ENCODE measurements around the gene PPARG. TPM values are rescaled to one million over a fixed set of nuclear protein-coding genes. Genes with fewer than 3 reads are reported as not detected.

Gene PPARG
- polyA plus RNA-seq, 4 donors, result 26.8 to 51.6 (median 32.3) TPM

GRCh38 chr3:12308517-12308916 is 19.6 kb downstream of the PPARG start:
- DNase-seq (ENCODE audit: low read depth in 4 of 4, low spot score in 3 of 4), result no peak

GRCh38 chr3:12309716-12310115 is 20.8 kb downstream of the PPARG start:
- no peak for DNase-seq (ENCODE audit: low read depth in 4 of 4, low spot score in 3 of 4)

- no peak for DNase-seq (ENCODE audit: low read depth in 4 of 4, low spot score in 3 of 4)
These were observed 23.1 kb downstream of the PPARG start for GRCh38 chr3:12312010-12312409.

- DNase-seq (ENCODE audit: low read depth in 4 of 4, low spot score in 3 of 4), result no peak
These were observed 24.6 kb downstream of the PPARG start for GRCh38 chr3:12313519-12313918.

- no peak for DNase-seq (ENCODE audit: low read depth in 4 of 4, low spot score in 3 of 4)
These were observed 27.4 kb downstream of the PPARG start for GRCh38 chr3:12316253-12316652.

- no peak for DNase-seq (ENCODE audit: low read depth in 4 of 4, low spot score in 3 of 4)
These were observed 28.0 kb downstream of the PPARG start for GRCh38 chr3:12316729-12317351.

GRCh38 chr3:12317914-12318313 is 29.0 kb downstream of the PPARG start:
- DNase-seq (ENCODE audit: low read depth in 4 of 4, low spot score in 3 of 4), result no peak

GRCh38 chr3:12318758-12319621 is 30.1 kb downstream of the PPARG start:
- no peak for DNase-seq (ENCODE audit: low read depth in 4 of 4, low spot score in 3 of 4)

- DNase-seq (ENCODE audit: low read depth in 4 of 4, low spot score in 3 of 4), result no peak
These were observed 32.1 kb downstream of the PPARG start for GRCh38 chr3:12321015-12321414.

- no peak for DNase-seq (ENCODE audit: low read depth in 4 of 4, low spot score in 3 of 4)
These were observed 34.4 kb downstream of the PPARG start for GRCh38 chr3:12323237-12323636.

- DNase-seq (ENCODE audit: low read depth in 4 of 4, low spot score in 3 of 4), result no peak
These were observed 37.0 kb downstream of the PPARG start for GRCh38 chr3:12325586-12326515.

GRCh38 chr3:12327021-12327420 is 38.2 kb downstream of the PPARG start:
- no peak for DNase-seq (ENCODE audit: low read depth in 4 of 4, low spot score in 3 of 4)

GRCh38 chr3:12328132-12328836 is 39.4 kb downstream of the PPARG start:
- DNase-seq (ENCODE audit: low read depth in 4 of 4, low spot score in 3 of 4), result no peak

- no peak for DNase-seq (ENCODE audit: low read depth in 4 of 4, low spot score in 3 of 4)
These were observed 40.1 kb downstream of the PPARG start for GRCh38 chr3:12328837-12329462.

- no peak for DNase-seq (ENCODE audit: low read depth in 4 of 4, low spot score in 3 of 4)
These were observed 45.9 kb downstream of the PPARG start for GRCh38 chr3:12334786-12335185.

GRCh38 chr3:12335421-12335820 is 46.6 kb downstream of the PPARG start:
- DNase-seq (ENCODE audit: low read depth in 4 of 4, low spot score in 3 of 4), result no peak

GRCh38 chr3:12336099-12336498 is 47.2 kb downstream of the PPARG start:
- no peak for DNase-seq (ENCODE audit: low read depth in 4 of 4, low spot score in 3 of 4)

- DNase-seq (ENCODE audit: low read depth in 4 of 4, low spot score in 3 of 4), result no peak
These were observed 50.0 kb downstream of the PPARG start for GRCh38 chr3:12338595-12339546.
